AG04450 (cell line): ENCODE measurements around the gene ADCY6. TPM values are rescaled to one million over a fixed set of nuclear protein-coding genes. Genes with fewer than 3 reads are reported as not detected.

Experiments used
- CTCF ChIA-PET: fragments of 300-600, 350-600 bp; formaldehyde crosslinking; extraction: SDS; loops from one replicate; lab custom pipeline; 2022; ENCODE audit warnings: antibody characterized with exemption, inconsistent platforms; lab: Charles Lee
- POLR2A ChIA-PET: fragments of 350-600 bp; formaldehyde crosslinking; extraction: SDS; loops from one replicate; lab custom pipeline; 2021; ENCODE audit warnings: antibody characterized with exemption, inconsistent platforms; lab: Yijun Ruan, JAX
- DNase-seq: peaks from one replicate; pipeline ENCODE4 v3.0.0-alpha.2; 2011; ENCODE audit warnings: low read depth, low spot score
- H3K27ac ChIP-seq: one replicate; pipeline ENCODE4 v1.5.1; 2012; ENCODE audit warnings: low read depth, low read length, control low read depth
- H3K27me3 ChIP-seq: one replicate; pipeline ENCODE4 v1.6.0; 2012; ENCODE audit warnings: low read length; ENCODE audit not compliant: control insufficient read depth, insufficient read depth
- H3K4me3 ChIP-seq: 2 replicates; pipeline ENCODE4 v1.5.1; 2011; ENCODE audit warnings: mild to moderate bottlenecking, low read depth, low read length, control low read depth
- H3K9me3 ChIP-seq: 2 replicates; pipeline ENCODE4 v1.5.1; 2012; ENCODE audit warnings: low read length; ENCODE audit not compliant: control insufficient read depth, insufficient read depth
- CTCF ChIP-seq: IDR thresholded peaks from 2 replicates; pipeline ENCODE4 v1.5.1; 2011; ENCODE audit warnings: low read depth, low read length, control low read depth, inconsistent platforms
- polyA plus RNA-seq: library from polyadenylated mRNA; depleted of rRNA; stranded (reverse); fragments of >200 nt; gene quantifications from 2 replicates; pipeline ENCODE4 v1.2.3, GENCODE V29; 2011

The ADCY6 gene
- polyA plus RNA-seq, 1 experiment = 26.7 TPM

DNA sequence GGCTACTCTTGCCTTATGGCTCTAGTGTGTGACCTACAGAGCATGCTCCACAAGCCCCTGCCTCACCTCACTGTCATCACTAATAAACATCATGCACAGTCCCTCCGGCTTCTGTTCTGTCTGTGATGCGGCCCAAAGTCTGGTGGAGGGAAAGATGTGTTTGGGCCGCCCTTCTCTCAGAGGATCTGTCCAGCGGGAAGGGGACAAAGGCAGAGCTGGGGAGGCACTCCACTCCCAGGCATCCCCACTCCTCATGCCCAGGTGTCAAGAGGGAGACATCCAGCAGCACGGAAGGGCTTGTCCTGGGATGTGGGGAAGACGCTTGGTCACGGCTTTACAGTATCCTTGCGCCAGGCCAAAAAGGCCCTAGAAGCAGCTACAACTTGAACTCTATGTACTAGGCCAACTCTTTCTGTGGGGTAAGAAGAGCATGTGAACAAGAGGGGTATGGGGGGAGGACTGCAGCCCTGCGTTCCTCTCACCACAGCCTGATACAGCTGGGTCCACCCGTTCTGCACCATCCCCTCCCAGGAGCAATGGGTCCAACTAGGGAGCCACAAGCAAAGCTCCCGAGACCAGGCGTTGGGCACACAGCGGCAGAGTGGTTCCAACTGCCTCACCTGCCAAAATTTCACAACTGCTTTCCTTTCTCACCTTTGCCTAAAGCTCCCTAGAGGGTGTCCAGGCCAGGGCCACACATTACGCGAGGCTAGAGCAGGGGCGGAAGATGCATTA, 40.1 kb upstream of the ADCY6 start:
- TF ChIP-seq CTCF = no peak
- no peak overlapping the region for H3K4me3 ChIP-seq
- no peaks in the 10 kb centered on the region for H3K9me3 ChIP-seq
- DNase-seq = no peak
- ChIA-PET POLR2A (interaction anchor here (1.0 kb wide), 1 partner anchor 17 kb away, joined by 4 read pairs; no protein-coding TSS in a partner anchor), CTCF (interaction anchor here (2.4 kb wide), 1 partner anchor 24 kb away, joined by 7 read pairs; no protein-coding TSS in a partner anchor)
- H3K27me3 ChIP-seq = no peaks in the 10 kb centered on the region
- H3K27ac ChIP-seq = peak overlapping the region; percentile 21

GRCh38 chr12:48828293-48828692, 39.4 kb upstream of the ADCY6 start:
- POLR2A ChIA-PET = interaction anchor here (1.0 kb wide), 1 partner anchor 17 kb away, joined by 4 read pairs; no protein-coding TSS in a partner anchor
- Histone ChIP-seq H3K27ac (no peak overlapping the region), H3K27me3 (no peaks in the 10 kb centered on the region), H3K9me3 (no peaks in the 10 kb centered on the region), H3K4me3 (no peak overlapping the region)
- no peak for DNase-seq
- CTCF ChIA-PET = interaction anchor here (1.9 to 2.4 kb wide), 2 partner anchors 14 to 25 kb away, joined by 7 read pairs; no protein-coding TSS in a partner anchor
- no peak for TF ChIP-seq CTCF

DNA sequence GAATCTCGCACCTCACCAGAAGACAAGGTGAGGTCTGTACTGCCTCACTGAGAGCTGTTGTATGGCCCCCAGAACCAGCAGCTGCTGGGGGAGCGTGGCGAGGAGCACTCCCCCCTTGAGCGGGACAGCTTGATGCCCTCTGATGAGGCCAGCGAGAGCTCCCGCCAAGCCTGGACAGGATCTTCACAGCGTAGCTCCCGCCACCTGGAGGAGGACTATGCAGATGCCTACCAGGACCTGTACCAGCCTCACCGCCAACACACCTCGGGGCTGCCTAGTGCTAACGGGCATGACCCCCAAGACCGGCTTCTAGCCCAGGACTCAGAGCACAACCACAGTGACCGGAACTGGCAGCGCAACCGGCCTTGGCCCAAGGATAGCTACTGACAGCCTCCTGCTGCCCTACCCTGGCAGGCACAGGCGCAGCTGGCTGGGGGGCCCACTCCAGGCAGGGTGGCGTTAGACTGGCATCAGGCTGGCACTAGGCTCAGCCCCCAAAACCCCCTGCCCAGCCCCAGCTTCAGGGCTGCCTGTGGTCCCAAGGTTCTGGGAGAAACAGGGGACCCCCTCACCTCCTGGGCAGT, 38.7 kb upstream of the ADCY6 start:
- no peak for TF ChIP-seq CTCF
- Histone ChIP-seq H3K27ac (no peak overlapping the region), H3K4me3 (no peak overlapping the region), H3K9me3 (no peaks in the 10 kb centered on the region), H3K27me3 (no peaks in the 10 kb centered on the region)
- DNase-seq = no peak
- ChIA-PET POLR2A (interaction anchor here (0.6 kb wide), 1 partner anchor 25 kb away, joined by 4 read pairs; the partner anchor contains the start of gene DDX23), CTCF (interaction anchor here (0.8 to 2.4 kb wide), 4 partner anchors 11 to 109 kb away, joined by 3 to 7 read pairs (median 6); no protein-coding TSS in a partner anchor)

DNA sequence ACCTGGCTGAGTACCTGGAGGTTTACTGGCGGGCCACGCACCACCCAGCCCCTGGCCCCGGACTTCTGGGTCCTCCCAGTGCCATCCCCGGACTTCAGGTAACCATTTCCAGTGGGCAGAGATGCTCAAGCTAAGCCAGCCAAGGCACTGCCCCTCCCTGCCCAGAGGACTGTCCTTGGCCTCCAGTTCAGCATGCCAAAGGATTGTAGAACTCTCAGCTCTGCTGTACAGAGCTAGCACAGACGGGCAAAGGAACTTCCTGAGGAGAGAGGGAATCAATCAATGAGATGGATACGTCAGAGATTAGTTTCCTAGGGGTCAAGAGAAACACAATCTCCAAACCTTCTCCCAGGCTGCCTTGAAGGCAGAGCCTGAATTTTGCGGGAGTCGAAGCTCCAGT, 38.1 kb upstream of the ADCY6 start:
- TF ChIP-seq CTCF = no peak
- POLR2A ChIA-PET = interaction anchor here (0.6 kb wide), 1 partner anchor 25 kb away, joined by 4 read pairs; the partner anchor contains the start of gene DDX23
- CTCF ChIA-PET = interaction anchor here (0.6 to 1.9 kb wide), 4 partner anchors 10 to 109 kb away, joined by 3 to 7 read pairs (median 4); no protein-coding TSS in a partner anchor
- no peaks in the 10 kb centered on the region for H3K27me3 ChIP-seq
- no peak for DNase-seq
- H3K4me3 ChIP-seq = no peak overlapping the region
- no peaks in the 10 kb centered on the region for H3K9me3 ChIP-seq
- H3K27ac ChIP-seq = no peak overlapping the region
